Measurements from ENCODE around the gene THBS3. TPM values are rescaled to one million over a fixed set of nuclear protein-coding genes. Genes with fewer than 3 reads are reported as not detected.
A peak's percentile ranks its signal among the peaks of the same experiment; 100 is the strongest.

THBS3 gene
- total RNA-seq, 1 donor from 2014 or later: 55.4 TPM

- no peaks in the 10 kb centered on the region for H3K27me3 Mint-ChIP-seq (ENCODE audit: unreplicated experiment)
- H3K36me3 Mint-ChIP-seq (ENCODE audit: unreplicated experiment): peaks cover 8% of the 10 kb centered on the region
- peaks cover 33% of the 10 kb centered on the region for H3K4me1 Mint-ChIP-seq (ENCODE audit: unreplicated experiment)
- TF ChIP-seq CTCF (IDR thresholded peaks at IDR 0.05): no peak
- H3K27ac Mint-ChIP-seq (ENCODE audit: unreplicated experiment): peak overlapping the region; percentile 71
- no peak for DNase-seq (ENCODE audit: extremely low spot score, unreplicated experiment)
- no peaks in the 10 kb centered on the region for H3K9me3 Mint-ChIP-seq (ENCODE audit: unreplicated experiment)
- peak overlapping the region; percentile 79 for H3K4me3 Mint-ChIP-seq (ENCODE audit: unreplicated experiment)
Measured at GRCh38 chr1:155254228-155254713, 46.6 kb upstream of the THBS3 start.

GRCh38 chr1:155253797-155254196 lies 46.1 kb upstream of the THBS3 start:
- Mint-ChIP-seq H3K9me3 (ENCODE audit: unreplicated experiment) (no peaks in the 10 kb centered on the region), H3K4me3 (ENCODE audit: unreplicated experiment) (peak overlapping the region; percentile 79)

DNA sequence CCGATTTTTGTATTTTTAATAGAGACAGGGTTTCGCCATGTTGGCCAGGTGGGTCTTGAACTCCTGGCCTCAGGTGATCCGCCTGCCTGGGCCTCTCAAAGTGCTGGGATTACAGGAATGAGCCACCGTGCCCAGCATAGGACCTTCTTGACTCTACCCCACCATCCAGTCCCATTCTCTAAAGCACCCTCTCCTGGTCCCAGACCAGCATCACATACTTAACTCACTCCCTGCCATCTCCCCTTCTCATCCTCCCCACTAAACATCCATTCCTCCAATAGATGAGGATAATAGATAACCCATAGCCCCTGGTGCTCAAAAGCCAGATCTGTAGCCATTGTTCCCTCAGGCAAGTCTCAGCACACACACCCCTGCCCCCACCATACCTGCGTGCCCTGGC lies 45.5 kb upstream of the THBS3 start:
- Mint-ChIP-seq H3K36me3 (ENCODE audit: unreplicated experiment) (peaks cover 10% of the 10 kb centered on the region), H3K9me3 (ENCODE audit: unreplicated experiment) (no peaks in the 10 kb centered on the region), H3K4me3 (ENCODE audit: unreplicated experiment) (peak overlapping the region; percentile 79), H3K27me3 (ENCODE audit: unreplicated experiment) (no peaks in the 10 kb centered on the region), H3K4me1 (ENCODE audit: unreplicated experiment) (peaks cover 33% of the 10 kb centered on the region), H3K27ac (ENCODE audit: unreplicated experiment) (peak overlapping the region; percentile 71)
- no peak for DNase-seq (ENCODE audit: extremely low spot score, unreplicated experiment)
- no peak for TF ChIP-seq CTCF (IDR thresholded peaks at IDR 0.05)

More at GRCh38 chr1:155253797-155254196, 46.1 kb upstream of the THBS3 start:
- TF ChIP-seq CTCF (IDR thresholded peaks at IDR 0.05): no peak
- no peak for DNase-seq (ENCODE audit: extremely low spot score, unreplicated experiment)
- Mint-ChIP-seq H3K4me1 (ENCODE audit: unreplicated experiment) (peaks cover 33% of the 10 kb centered on the region), H3K27ac (ENCODE audit: unreplicated experiment) (peak overlapping the region; percentile 71), H3K36me3 (ENCODE audit: unreplicated experiment) (peaks cover 8% of the 10 kb centered on the region), H3K27me3 (ENCODE audit: unreplicated experiment) (no peaks in the 10 kb centered on the region)

- DNase-seq (ENCODE audit: extremely low spot score, unreplicated experiment): no peak
- TF ChIP-seq CTCF (IDR thresholded peaks at IDR 0.05): no peak
- Mint-ChIP-seq H3K36me3 (ENCODE audit: unreplicated experiment) (peaks cover 6% of the 10 kb centered on the region), H3K27ac (ENCODE audit: unreplicated experiment) (no peak overlapping the region), H3K4me3 (ENCODE audit: unreplicated experiment) (no peak overlapping the region), H3K27me3 (ENCODE audit: unreplicated experiment) (no peaks in the 10 kb centered on the region), H3K9me3 (ENCODE audit: unreplicated experiment) (no peaks in the 10 kb centered on the region), H3K4me1 (ENCODE audit: unreplicated experiment) (peaks cover 30% of the 10 kb centered on the region)
Measured at GRCh38 chr1:155251566-155251965, 43.9 kb upstream of the THBS3 start.

DNA sequence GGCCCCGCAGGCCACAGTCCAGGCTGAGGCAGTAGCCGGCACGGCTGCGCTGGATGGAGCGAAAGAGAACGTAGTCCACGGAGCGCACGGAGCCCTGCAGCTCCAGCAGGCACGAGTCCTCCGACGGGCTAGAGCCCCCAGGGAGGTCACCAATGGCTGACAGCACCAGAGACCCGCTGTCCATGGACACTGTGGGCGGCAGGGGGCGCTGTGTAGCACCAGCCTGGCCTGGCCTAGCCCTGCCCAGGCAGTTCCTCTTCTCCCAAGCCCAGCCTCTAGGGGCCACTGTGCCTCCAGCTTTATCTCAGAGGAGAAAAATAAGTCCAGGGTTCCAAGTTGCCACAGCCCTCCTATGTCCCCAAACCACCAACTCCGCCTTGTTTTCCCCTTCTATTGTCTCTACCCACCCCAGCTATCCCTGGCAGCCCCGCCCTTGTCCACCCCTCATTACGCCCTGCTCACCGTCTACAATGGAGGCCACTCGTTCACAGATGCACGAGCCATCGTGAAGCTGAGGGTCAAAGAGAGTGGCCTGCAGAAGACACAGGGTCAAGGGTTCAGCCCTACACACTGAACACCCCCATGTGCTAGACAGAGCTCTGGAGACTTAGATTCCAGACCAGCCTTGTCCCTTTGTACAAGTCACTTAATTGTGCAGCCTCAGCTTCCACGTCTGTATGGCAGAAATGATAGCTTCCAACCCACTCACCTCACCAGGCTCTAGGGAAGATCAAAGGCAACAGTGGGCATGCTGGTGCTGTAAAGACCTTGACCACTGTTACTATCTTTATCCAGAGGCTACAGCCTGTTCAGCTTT lies 43.1 kb upstream of the THBS3 start:
- Mint-ChIP-seq H3K9me3 (ENCODE audit: unreplicated experiment) (no peaks in the 10 kb centered on the region), H3K36me3 (ENCODE audit: unreplicated experiment) (peaks cover 7% of the 10 kb centered on the region), H3K27ac (ENCODE audit: unreplicated experiment) (peak overlapping the region; percentile 50), H3K27me3 (ENCODE audit: unreplicated experiment) (no peaks in the 10 kb centered on the region), H3K4me1 (ENCODE audit: unreplicated experiment) (peaks cover 26% of the 10 kb centered on the region), H3K4me3 (ENCODE audit: unreplicated experiment) (no peak overlapping the region)
- peak; percentile 98 for DNase-seq (ENCODE audit: extremely low spot score, unreplicated experiment)
- no peak for TF ChIP-seq CTCF (IDR thresholded peaks at IDR 0.05)

Data from osteocyte (in vitro differentiated cells).